Kidney (tissue), 14 donors: ENCODE data around the gene ATP6V1G1. TPM values are rescaled to one million over a fixed set of nuclear protein-coding genes. Genes with fewer than 3 reads are reported as not detected.
"Not testable (repeated sequence)": the region's sequence is repeated elsewhere in the genome, so short reads cannot be mapped to it uniquely, and the experiment has no call there.

ENCODE experiments used
- DNase-seq, 5 donors: peaks; one replicate each; pipeline ENCODE4 v3.0.0-alpha.2; 2013 to 2020
- FAIRE-seq: peaks from 2 replicates; lab custom pipeline; 2012; peaks lifted over from hg19 to GRCh38; lab: Jason Lieb, UNC
- H3K27ac ChIP-seq, 2 donors: one replicate each; pipeline ENCODE4 v1.7.0; 2013; ENCODE audit warnings: low read depth in 2 of 2, low read length in 2 of 2, inconsistent platforms in 1 of 2
- H3K27me3 ChIP-seq: one replicate; pipeline ENCODE4 v1.7.1; 2013; ENCODE audit warnings: low read length, inconsistent platforms; ENCODE audit not compliant: control insufficient read depth, insufficient read depth
- H3K36me3 ChIP-seq, 3 donors: one replicate each; pipeline versions ENCODE4 v1.7.0 to v1.7.1; 2013; ENCODE audit warnings: low read length in 3 of 3, control low read depth in 1 of 3, inconsistent platforms in 1 of 3; ENCODE audit not compliant: insufficient read depth in 3 of 3, control insufficient read depth in 2 of 3
- H3K4me1 ChIP-seq, 3 donors: one replicate each; pipeline versions ENCODE4 v1.7.0 to v1.7.1; 2013; ENCODE audit warnings: low read length in 3 of 3, inconsistent platforms in 1 of 3, low read depth in 1 of 3; ENCODE audit not compliant: control insufficient read depth in 2 of 3, insufficient read depth in 2 of 3
- H3K4me3 ChIP-seq, 3 donors: one replicate each; pipeline versions ENCODE4 v1.7.0 to v1.8.1; 2013; ENCODE audit warnings: low read length in 3 of 3, control low read depth in 1 of 3, inconsistent platforms in 1 of 3
- H3K9ac ChIP-seq, 3 donors: one replicate each; pipeline versions ENCODE4 v1.7.0 to v1.7.1; 2013; ENCODE audit warnings: low read length in 3 of 3, control low read depth in 1 of 3, inconsistent platforms in 1 of 3
- H3K9me3 ChIP-seq, 3 donors: one replicate each; pipeline versions ENCODE4 v1.7.0 to v1.7.1; 2013; ENCODE audit warnings: low read length in 3 of 3, control low read depth in 1 of 3, inconsistent platforms in 1 of 3; ENCODE audit not compliant: control insufficient read depth in 2 of 3, insufficient read depth in 1 of 3
- intact Hi-C: fragments of 100-400 bp; cut with DNase I; formaldehyde crosslinking; loops from one replicate; pipeline ENCODE4 v1.11.1; 2022
- polyA plus RNA-seq: library from polyadenylated mRNA; stranded (reverse); fragments of 350-450 nt; fragmentation: Illumina TruSeq; extraction: RNeasy Lipid Tissue Mini Kit (QIAGEN cat#74804); gene quantifications from one replicate; pipeline ENCODE4 v1.2.3, GENCODE V29; 2014; ENCODE audit warnings: low read depth, low replicate concordance; ENCODE audit not compliant: insufficient read depth
- total RNA-seq: library from RNA; stranded (reverse); fragmentation: NEBNext Ultra II Directional; extraction: Animal tissue kit (Norgen Biotek cat#: 25700); gene quantifications from one replicate; pipeline ENCODE4 v1.2.1, GENCODE V29; 2021
- TF ChIP-seq, protein P1 (sequence below): IDR thresholded peaks from 3 replicates; pipeline ENCODE4 v1.5.1; 2012; ENCODE audit warnings: mild to moderate bottlenecking, moderate library complexity, borderline replicate concordance; ENCODE audit not compliant: insufficient read depth; ENCODE audit errors: extremely low read depth
- donor health status: control.
- donor health status: control.
- donor health status: control.
- donor health status: control.
- donor health status: control.
- donor health status: DM: yes; HTN: yes; CAD: no.
- donor health status: Normal renal cell carcinoma (clear cell type).

The ATP6V1G1 gene
- total and polyA plus RNA-seq, 2 donors from 2014 or later = 103 to 215 TPM

DNA sequence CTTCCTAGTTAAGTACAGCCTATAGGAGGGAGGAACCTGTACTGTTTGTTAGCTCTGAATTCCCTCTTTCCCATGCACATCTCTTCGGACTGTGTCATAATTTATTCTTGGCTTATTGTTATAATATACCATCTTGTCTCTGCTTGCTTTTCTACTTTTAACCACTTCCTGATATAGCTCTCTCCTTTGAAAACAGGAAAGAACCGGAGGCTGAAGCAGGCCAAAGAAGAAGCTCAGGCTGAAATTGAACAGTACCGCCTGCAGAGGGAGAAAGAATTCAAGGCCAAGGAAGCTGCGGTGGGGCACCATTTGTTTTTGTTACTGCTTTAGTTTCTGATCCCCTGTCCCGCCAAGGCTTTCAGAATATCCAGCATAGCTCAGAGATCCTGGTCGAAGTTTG, 4.8 kb downstream of the ATP6V1G1 start:
- DNase-seq = no peak
- Histone ChIP-seq H3K4me1 (peaks cover 2 to 30% (median 21%) of the 10 kb centered on the region in 3 donors), H3K9me3 (no peaks in the 10 kb centered on the region), H3K9ac (no peak overlapping the region), H3K4me3 (no peak overlapping the region), H3K36me3 (peaks cover 6 to 19% (median 11%) of the 10 kb centered on the region in 3 donors), H3K27me3 (no peaks in the 10 kb centered on the region), H3K27ac (peak overlapping the region in 1 of 2 donors; percentile 9)
- intact Hi-C loops = no loop called here
- TF ChIP-seq, protein P1, sequence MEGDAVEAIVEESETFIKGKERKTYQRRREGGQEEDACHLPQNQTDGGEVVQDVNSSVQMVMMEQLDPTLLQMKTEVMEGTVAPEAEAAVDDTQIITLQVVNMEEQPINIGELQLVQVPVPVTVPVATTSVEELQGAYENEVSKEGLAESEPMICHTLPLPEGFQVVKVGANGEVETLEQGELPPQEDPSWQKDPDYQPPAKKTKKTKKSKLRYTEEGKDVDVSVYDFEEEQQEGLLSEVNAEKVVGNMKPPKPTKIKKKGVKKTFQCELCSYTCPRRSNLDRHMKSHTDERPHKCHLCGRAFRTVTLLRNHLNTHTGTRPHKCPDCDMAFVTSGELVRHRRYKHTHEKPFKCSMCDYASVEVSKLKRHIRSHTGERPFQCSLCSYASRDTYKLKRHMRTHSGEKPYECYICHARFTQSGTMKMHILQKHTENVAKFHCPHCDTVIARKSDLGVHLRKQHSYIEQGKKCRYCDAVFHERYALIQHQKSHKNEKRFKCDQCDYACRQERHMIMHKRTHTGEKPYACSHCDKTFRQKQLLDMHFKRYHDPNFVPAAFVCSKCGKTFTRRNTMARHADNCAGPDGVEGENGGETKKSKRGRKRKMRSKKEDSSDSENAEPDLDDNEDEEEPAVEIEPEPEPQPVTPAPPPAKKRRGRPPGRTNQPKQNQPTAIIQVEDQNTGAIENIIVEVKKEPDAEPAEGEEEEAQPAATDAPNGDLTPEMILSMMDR = peak; percentile 8
- no peak for FAIRE-seq

DNA sequence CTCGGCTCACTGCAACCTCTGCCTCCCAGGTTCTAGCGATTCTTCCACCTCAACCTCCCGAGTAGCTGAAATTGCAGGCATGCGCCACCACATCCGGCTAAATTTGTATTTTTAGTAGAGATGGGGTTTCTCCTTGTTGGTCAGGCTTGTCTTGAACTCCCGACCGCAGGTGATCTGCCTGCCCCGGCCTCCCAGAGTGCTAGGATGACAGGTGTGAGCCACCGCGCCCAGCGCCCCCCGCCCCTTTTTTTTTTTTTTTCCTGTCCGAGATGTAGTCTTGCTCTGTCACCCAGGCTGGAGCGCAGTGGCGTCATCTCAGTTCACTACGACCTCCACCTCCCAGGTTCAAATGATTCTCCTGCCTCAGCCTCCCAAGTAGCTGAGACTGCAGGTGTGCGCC, 6.6 kb downstream of the ATP6V1G1 start:
- peaks cover 2 to 19% (median 15%) of the 10 kb centered on the region in 3 donors for H3K4me1 ChIP-seq
- no peak overlapping the region for H3K27ac ChIP-seq
- intact Hi-C loops = no loop called here
- FAIRE-seq = no peak
- H3K9me3 ChIP-seq = no peaks in the 10 kb centered on the region
- DNase-seq = no peak
- peaks cover 9 to 27% (median 17%) of the 10 kb centered on the region in 3 donors for H3K36me3 ChIP-seq
- no peak overlapping the region for H3K9ac ChIP-seq
- TF ChIP-seq, protein P1 = no peak
- H3K4me3 ChIP-seq = no peak overlapping the region
- H3K27me3 ChIP-seq = no peaks in the 10 kb centered on the region

DNA sequence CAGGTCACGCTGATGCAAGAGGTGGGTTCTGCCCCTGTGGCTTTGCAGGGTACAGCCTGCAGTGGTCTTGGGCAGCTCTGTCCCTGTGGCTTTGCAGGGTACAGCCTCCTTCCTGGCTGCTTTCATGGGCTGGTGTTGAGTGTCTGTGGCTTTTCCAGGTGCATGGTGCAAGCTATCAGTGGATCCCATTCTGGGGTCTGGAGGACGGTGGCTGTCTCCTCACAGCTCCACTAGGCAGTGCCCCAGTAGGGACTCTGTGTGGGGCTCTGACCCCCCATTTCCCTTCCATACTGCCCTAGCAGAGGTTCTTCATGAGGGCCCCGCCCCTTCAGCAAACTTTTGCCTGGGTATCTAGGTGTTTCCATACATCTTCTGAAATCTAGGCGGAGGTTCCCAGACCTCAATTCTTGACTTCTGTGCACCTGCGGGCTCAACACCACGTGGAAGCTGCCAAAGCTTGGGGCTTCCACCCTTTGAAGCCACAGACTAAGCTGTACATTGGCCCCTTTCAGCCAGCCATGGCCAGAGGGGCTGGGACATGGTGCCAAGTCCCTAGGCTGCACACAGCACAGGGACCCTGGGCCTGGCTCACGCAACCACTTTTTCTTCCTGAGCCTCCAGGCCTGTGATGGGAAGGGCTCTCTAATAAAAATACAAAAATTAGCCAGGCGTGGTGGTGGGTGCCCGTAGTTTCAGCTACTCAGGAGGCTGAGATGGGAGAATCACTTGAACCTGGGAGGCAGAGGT, 13.1 kb downstream of the ATP6V1G1 start:
- peaks cover 3 to 17% (median 7%) of the 10 kb centered on the region in 3 donors for H3K36me3 ChIP-seq
- H3K9me3 ChIP-seq, H3K27ac ChIP-seq, H3K4me1 ChIP-seq, H3K4me3 ChIP-seq, FAIRE-seq, H3K27me3 ChIP-seq, intact Hi-C loops, DNase-seq, H3K9ac ChIP-seq: not testable (repeated sequence)

DNA sequence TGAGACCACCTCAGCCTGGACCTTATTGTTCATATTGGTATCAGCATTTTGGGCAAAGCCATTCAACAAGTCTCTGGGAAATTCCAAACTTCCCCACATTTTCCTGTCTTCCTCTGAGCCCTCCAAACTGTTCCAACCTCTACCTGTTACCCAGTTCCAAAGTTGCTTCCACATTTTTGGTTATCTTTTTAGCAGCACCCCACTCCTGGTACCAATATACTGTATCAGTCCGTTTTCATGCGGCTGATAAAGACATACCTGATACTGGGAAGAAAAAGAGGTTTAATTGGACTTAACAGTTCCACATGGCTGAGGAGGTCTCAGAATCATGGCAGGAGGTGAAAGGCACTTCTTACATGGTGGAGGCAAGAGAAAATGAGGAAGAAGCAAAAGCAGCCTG, 14.2 kb downstream of the ATP6V1G1 start:
- H3K4me3 ChIP-seq, H3K9ac ChIP-seq, H3K27me3 ChIP-seq, FAIRE-seq, DNase-seq, H3K4me1 ChIP-seq, intact Hi-C loops, H3K9me3 ChIP-seq, H3K27ac ChIP-seq: not testable (repeated sequence)
- H3K36me3 ChIP-seq = peaks cover 3 to 14% (median 7%) of the 10 kb centered on the region in 3 donors
